ENCODE results near the gene SHISA5.

Gene SHISA5

GRCh38 chr3:48528048-48528447 lies 24.1 kb upstream of the SHISA5 start:
- Mint-ChIP-seq H3K27ac (no peak overlapping the region), H3K36me3 (ENCODE audit: low read depth) (peaks cover 69% of the 10 kb centered on the region), H3K9me3 (no peaks in the 10 kb centered on the region), H3K4me3 (no peak overlapping the region), H3K27me3 (ENCODE audit: low read depth, poor library complexity) (no peaks in the 10 kb centered on the region), H3K4me1 (no peaks in the 10 kb centered on the region)
- DNase-seq, result no peak
- TF ChIP-seq, protein P1, sequence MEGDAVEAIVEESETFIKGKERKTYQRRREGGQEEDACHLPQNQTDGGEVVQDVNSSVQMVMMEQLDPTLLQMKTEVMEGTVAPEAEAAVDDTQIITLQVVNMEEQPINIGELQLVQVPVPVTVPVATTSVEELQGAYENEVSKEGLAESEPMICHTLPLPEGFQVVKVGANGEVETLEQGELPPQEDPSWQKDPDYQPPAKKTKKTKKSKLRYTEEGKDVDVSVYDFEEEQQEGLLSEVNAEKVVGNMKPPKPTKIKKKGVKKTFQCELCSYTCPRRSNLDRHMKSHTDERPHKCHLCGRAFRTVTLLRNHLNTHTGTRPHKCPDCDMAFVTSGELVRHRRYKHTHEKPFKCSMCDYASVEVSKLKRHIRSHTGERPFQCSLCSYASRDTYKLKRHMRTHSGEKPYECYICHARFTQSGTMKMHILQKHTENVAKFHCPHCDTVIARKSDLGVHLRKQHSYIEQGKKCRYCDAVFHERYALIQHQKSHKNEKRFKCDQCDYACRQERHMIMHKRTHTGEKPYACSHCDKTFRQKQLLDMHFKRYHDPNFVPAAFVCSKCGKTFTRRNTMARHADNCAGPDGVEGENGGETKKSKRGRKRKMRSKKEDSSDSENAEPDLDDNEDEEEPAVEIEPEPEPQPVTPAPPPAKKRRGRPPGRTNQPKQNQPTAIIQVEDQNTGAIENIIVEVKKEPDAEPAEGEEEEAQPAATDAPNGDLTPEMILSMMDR (IDR thresholded peaks at IDR 0.05), result no peak

DNA sequence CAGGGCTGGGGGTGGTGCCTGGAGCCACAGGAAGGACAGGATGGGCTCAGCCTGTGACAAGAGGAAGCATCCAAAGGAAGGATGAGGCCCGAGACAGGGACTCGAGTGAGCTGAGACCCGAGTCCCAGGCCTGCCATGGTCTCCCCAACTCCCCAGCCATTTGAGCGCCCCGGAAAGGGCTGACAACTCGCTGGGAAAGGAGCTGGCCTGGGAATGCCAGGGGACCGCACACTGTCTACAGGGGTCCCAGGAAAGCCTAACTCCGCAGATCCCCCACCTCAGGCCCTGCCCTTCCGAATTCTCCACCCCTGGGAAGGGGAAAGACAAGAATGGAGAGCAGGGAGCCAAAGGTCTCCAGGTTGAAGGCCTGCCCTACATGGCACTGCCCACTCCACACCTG lies 21.0 kb upstream of the SHISA5 start:
- Mint-ChIP-seq H3K4me3 (no peak overlapping the region), H3K36me3 (ENCODE audit: low read depth) (peaks cover 50% of the 10 kb centered on the region), H3K27me3 (ENCODE audit: low read depth, poor library complexity) (no peaks in the 10 kb centered on the region), H3K27ac (peak overlapping the region; percentile 94), H3K4me1 (no peaks in the 10 kb centered on the region), H3K9me3 (no peaks in the 10 kb centered on the region)
- TF ChIP-seq, protein P1 (IDR thresholded peaks at IDR 0.05), result no peak
- no peak for DNase-seq

DNA sequence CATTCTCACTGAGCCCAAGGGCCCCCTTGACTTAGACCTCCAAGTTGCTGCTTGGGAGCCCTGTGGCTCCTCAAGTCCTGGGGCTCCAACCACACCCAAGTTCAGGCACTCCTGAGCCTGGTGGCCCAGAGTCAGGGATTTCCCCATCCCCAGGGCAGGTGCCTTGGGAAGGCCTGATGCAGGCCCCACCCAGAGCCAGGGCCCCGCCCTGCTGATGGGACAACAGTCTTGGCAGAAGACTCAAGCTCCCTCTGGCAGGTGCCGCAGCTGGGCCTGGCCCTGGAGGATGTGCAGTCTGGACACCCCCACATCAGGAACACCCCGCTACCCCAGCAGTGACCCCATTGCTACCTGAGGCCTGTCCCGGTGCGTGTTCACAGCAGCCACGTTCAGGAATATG lies 17.7 kb upstream of the SHISA5 start:
- TF ChIP-seq, protein P1 (IDR thresholded peaks at IDR 0.05), result no peak
- no peak overlapping the region for H3K27ac Mint-ChIP-seq
- no peak for DNase-seq
- no peaks in the 10 kb centered on the region for H3K9me3 Mint-ChIP-seq
- H3K36me3 Mint-ChIP-seq (ENCODE audit: low read depth), result peaks cover 21% of the 10 kb centered on the region
- H3K4me3 Mint-ChIP-seq, result no peak overlapping the region
- peaks cover 2% of the 10 kb centered on the region for H3K27me3 Mint-ChIP-seq (ENCODE audit: low read depth, poor library complexity)
- no peaks in the 10 kb centered on the region for H3K4me1 Mint-ChIP-seq

DNA sequence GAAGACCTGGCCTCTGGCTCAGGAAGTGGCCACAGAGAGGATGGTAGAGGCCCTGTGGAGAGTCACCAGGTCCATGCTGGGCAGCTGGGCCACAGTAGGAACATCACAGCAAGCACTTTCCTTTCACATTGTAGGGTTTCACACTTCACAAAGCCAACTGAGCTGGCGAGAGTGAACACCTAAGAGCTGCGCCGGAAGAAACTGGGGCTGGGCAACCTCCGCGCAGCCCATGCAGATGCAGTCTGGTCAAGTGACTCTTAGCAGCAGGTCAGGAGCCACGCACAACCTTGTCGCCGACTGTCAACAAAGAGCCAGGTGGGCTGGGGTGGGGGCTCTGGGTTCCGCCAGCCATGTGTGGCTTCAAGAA lies 15.3 kb upstream of the SHISA5 start:
- no peaks in the 10 kb centered on the region for H3K4me1 Mint-ChIP-seq
- TF ChIP-seq, protein P1 (IDR thresholded peaks at IDR 0.05), result no peak

DNA sequence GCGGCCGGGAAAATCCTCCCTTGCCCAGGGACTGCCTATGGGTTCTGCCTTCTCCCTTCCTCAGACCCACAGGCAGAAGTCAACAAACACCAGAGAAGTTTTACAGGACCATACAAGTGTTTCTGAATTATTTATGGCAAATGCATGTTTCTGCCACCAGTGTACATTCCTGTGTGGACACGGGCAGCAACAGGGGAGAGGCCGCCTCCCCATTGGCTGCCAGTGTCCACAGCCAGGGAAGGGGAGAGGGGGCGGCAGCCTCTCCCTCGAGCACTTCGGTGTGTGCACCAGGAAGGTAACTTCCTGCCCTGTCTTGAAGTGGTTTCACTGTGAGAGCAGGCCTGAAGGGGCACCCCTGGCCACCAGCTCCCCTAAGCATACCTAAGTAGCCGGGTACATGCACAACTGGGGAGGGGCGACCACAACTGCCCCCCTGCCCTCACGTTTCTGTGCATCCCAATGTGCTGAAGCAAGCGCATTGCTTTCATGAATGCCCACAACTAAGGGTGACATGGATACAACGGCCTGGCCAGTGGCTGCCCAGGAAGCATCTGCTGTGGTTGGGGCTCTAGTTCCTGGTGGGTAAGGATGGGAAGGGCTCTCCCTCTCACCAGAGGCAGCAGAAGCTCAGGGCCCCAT lies 14.8 kb upstream of the SHISA5 start:
- Mint-ChIP-seq H3K4me3 (no peak overlapping the region), H3K27me3 (ENCODE audit: low read depth, poor library complexity) (peaks cover 6% of the 10 kb centered on the region), H3K27ac (no peak overlapping the region), H3K36me3 (ENCODE audit: low read depth) (peaks cover 5% of the 10 kb centered on the region), H3K4me1 (no peaks in the 10 kb centered on the region), H3K9me3 (no peaks in the 10 kb centered on the region)
- TF ChIP-seq, protein P1 (IDR thresholded peaks at IDR 0.05), result no peak
- DNase-seq, result no peak

More for the DNA sequence above, 15.3 kb upstream of the SHISA5 start:
- Mint-ChIP-seq H3K36me3 (ENCODE audit: low read depth) (peaks cover 6% of the 10 kb centered on the region), H3K4me3 (no peak overlapping the region), H3K27me3 (ENCODE audit: low read depth, poor library complexity) (peaks cover 6% of the 10 kb centered on the region), H3K27ac (no peak overlapping the region), H3K9me3 (no peaks in the 10 kb centered on the region)
- DNase-seq, result no peak

GRCh38 chr3:48518069-48518468 lies 14.1 kb upstream of the SHISA5 start:
- Mint-ChIP-seq H3K27me3 (ENCODE audit: low read depth, poor library complexity) (peaks cover 6% of the 10 kb centered on the region), H3K36me3 (ENCODE audit: low read depth) (peaks cover 5% of the 10 kb centered on the region), H3K4me3 (no peak overlapping the region), H3K9me3 (no peaks in the 10 kb centered on the region), H3K4me1 (no peaks in the 10 kb centered on the region), H3K27ac (peak overlapping the region; percentile 66)
- no peak for DNase-seq
- TF ChIP-seq, protein P1 (IDR thresholded peaks at IDR 0.05), result no peak
